BE2C (cell line): Measurements from ENCODE around the gene MLST8.

Experiments
- DNase-seq: peaks from one replicate; pipeline ENCODE4 v3.0.0-alpha.2; 2020
- H3K27me3 ChIP-seq: fragments of 250-450 bp; sonication (Bioruptor Pico); 2 replicates; pipeline ENCODE4 v1.5.1; 2020; ENCODE audit warnings: mild to moderate bottlenecking
- H3K36me3 ChIP-seq: fragments of 250-450 bp; sonication (Bioruptor Pico); 2 replicates; pipeline ENCODE4 v1.5.1; 2020; ENCODE audit warnings: mild to moderate bottlenecking
- H3K4me1 ChIP-seq: fragments of 250-450 bp; sonication (Bioruptor Pico); 2 replicates; pipeline ENCODE4 v1.5.1; 2020
- H3K4me3 ChIP-seq: 2 replicates; pipeline ENCODE4 v1.5.1; 2011; ENCODE audit warnings: low read depth, low read length
- H3K9me3 ChIP-seq: fragments of 250-450 bp; sonication (Bioruptor Pico); 2 replicates; pipeline ENCODE4 v1.5.1; 2020
- TF ChIP-seq, protein P1 (sequence below): IDR thresholded peaks from 2 replicates; pipeline ENCODE4 v1.5.1; 2012; ENCODE audit warnings: mild to moderate bottlenecking, low read depth, low read length

Gene MLST8

DNA sequence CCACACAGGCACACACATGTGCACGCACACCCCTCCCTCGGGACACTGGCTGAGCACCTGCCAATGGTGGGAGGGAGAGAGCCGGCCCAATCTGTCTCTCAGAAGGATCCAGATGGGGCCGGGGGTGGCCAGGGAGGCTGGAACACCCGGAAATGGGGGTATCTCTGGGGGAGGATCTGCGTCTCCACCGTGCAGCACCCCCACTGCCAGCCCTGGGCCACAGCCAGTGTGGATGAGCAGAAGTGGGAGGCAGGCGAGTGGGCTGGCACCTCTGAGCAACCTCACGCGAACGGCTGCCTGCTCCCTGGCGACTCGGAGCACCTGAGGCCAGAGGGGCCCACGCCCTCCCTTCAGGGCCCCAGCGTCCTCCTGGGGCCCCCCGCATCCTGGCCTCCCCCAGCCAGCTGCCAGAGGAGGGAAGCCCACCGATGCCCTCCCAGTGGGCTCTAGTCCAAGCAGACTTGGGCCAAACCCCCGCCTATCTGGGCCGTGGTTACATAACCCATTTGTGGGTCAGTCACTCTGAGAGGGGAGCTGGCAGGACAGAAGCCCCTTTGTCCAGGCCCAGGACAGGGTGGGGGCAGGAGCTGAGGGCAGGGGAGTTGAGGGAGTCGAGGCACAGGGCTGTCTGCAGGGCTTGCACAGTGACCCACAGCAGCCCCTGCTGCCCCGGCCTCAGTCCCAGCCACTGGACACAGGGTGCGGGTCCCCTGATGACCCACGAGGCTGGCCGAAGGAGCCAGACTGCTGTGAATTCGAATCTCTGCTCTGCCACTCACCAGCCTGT, 14.4 kb upstream of the MLST8 start:
- no peaks in the 10 kb centered on the region for H3K27me3 ChIP-seq
- H3K4me3 ChIP-seq: no peak overlapping the region
- H3K4me1 ChIP-seq: peaks cover 17% of the 10 kb centered on the region

DNA sequence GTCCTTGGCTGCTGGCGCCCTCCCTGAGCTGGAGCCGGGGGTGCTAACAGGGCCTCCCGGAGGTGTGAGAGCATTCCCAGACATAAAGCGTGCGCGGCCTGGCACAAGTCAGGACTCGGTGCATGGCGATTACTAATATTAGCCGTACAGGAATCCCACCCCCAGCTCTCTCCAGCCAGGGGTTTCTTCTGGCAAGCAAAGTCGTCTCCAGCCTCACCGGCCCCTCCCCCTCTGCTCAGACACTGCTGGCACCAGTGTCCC, 13.9 kb upstream of the MLST8 start:
- no peak overlapping the region for H3K4me3 ChIP-seq
- TF ChIP-seq, protein P1, sequence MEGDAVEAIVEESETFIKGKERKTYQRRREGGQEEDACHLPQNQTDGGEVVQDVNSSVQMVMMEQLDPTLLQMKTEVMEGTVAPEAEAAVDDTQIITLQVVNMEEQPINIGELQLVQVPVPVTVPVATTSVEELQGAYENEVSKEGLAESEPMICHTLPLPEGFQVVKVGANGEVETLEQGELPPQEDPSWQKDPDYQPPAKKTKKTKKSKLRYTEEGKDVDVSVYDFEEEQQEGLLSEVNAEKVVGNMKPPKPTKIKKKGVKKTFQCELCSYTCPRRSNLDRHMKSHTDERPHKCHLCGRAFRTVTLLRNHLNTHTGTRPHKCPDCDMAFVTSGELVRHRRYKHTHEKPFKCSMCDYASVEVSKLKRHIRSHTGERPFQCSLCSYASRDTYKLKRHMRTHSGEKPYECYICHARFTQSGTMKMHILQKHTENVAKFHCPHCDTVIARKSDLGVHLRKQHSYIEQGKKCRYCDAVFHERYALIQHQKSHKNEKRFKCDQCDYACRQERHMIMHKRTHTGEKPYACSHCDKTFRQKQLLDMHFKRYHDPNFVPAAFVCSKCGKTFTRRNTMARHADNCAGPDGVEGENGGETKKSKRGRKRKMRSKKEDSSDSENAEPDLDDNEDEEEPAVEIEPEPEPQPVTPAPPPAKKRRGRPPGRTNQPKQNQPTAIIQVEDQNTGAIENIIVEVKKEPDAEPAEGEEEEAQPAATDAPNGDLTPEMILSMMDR: no peak
- peaks cover 17% of the 10 kb centered on the region for H3K4me1 ChIP-seq
- DNase-seq: no peak
- no peaks in the 10 kb centered on the region; the same call in 1 of the 2 replicates for H3K36me3 ChIP-seq
- H3K9me3 ChIP-seq: no peaks in the 10 kb centered on the region
- no peaks in the 10 kb centered on the region for H3K27me3 ChIP-seq

More for the DNA sequence above, 14.4 kb upstream of the MLST8 start:
- DNase-seq: no peak
- H3K9me3 ChIP-seq: no peaks in the 10 kb centered on the region
- no peaks in the 10 kb centered on the region; the same call in 1 of the 2 replicates for H3K36me3 ChIP-seq
- TF ChIP-seq, protein P1: no peak

DNA sequence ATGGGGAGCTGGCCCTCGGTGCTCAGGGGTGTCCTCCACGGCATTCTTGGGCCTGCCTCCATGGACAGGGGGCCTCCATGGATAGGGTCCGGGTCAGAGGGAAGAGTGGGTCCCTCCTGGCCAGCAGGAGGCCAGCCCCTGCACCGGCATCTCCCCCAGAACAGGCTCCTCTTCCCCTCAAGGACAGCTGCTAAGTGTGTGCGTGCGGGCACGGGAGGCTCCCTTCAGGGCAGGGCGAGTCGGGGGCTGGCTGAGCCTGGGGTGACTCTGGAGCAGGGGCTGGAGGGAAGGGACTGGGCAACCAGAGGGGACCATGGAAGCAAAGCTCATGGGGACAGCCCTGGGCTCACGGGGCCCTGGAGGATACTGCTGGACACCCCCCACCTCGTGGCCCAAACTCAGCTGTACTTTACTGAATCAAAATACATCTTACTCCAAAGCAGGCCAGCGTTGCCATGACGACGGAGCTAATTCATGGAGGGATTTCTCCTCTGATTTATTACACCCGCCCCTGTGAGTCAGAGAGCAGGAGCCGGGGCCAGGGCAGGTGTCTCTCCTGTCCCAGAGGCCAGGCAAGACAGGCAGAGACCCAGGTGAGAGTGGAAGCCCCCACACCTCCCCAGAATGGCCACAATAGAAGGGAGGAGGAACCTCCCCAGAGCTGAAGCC, 11.0 kb upstream of the MLST8 start:
- TF ChIP-seq, protein P1: no peak
- peak; percentile 80 for DNase-seq
- Histone ChIP-seq H3K4me3 (peak overlapping the region; percentile 62), H3K27me3 (no peaks in the 10 kb centered on the region), H3K36me3 (no peaks in the 10 kb centered on the region), H3K4me1 (peaks cover 17% of the 10 kb centered on the region), H3K9me3 (no peaks in the 10 kb centered on the region)

DNA sequence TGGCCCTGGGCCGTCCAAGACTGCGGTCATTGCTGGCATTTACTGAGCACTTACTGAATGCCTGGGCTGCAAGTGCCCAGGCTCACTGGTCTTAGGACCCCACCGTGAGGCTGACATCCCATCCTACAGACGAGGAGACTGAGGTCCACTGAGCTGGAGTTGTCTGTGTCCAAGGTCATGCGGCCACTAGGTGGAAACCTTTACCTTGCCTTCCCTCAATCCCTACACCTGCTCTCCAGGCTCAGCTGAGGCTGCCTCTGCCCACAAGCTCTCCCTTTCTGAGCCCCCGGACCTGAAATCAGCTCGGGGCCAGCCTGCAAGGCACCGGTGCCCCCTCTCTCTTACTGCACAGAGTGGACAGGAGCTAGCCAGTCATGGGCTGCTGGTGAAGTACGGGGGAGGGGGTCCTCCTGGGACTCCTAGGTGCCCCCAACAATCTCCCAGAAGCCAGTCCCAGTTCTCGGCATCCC, 10.4 kb upstream of the MLST8 start:
- Histone ChIP-seq H3K4me3 (peak overlapping the region; percentile 62), H3K27me3 (no peaks in the 10 kb centered on the region)
- TF ChIP-seq, protein P1: peak; percentile 55

DNA sequence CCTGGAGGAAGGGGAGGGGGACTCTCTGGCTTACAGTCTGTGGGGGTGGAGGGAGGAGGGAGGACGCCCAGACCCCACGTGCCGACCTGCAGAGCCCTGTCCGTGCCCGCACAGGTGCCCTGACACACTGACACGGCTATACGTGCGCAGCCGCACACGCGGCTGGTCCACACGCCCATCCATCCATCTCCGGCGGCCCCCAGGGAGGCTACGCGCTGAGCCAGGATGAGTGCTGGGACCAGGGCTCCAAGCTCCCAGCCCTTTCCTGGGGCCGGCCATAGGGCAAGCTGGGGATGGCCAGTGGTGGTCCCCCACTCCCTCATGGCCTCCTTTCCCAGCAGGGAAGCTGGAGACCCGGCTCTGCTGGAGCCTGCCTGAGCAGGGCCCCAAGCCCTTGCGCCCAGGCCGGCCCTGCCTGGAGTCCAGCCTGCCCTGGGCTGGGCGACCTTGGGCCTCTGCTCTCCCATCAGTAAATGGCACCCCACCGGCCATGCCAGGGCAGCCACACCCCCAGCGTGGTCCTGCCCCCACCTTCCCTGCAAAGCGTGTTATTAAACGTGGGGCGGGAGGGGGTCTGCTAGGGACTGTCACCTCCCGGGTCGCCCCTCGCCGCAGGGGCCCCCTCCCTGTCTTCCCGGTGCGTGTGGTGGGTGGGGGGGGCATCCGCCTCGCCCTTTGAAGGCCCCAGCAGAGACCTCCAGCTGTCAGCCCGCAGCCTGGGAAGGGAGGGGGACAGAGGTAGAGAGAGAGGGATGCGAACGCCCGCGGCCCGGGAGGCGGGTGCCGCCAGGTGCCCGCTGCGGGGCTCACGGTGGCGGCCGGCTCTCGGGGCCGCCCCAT, 9.7 kb upstream of the MLST8 start:
- Histone ChIP-seq H3K36me3 (no peaks in the 10 kb centered on the region), H3K9me3 (no peaks in the 10 kb centered on the region), H3K4me3 (peak overlapping the region; percentile 62), H3K27me3 (no peaks in the 10 kb centered on the region), H3K4me1 (peaks cover 17% of the 10 kb centered on the region)
- TF ChIP-seq, protein P1: no peak
- peak; percentile 56 for DNase-seq

More for the DNA sequence above, 10.4 kb upstream of the MLST8 start:
- Histone ChIP-seq H3K36me3 (no peaks in the 10 kb centered on the region), H3K9me3 (no peaks in the 10 kb centered on the region), H3K4me1 (peaks cover 17% of the 10 kb centered on the region)
- DNase-seq: peak; percentile 56
